ENCODE results near the gene REV1. TPM values are rescaled to one million over a fixed set of nuclear protein-coding genes. Genes with fewer than 3 reads are reported as not detected.

The REV1 gene
- total and polyA plus RNA-seq, 2 donors (not counting 3 experiments of a cell fraction or from before 2014, with no cell fraction given) = 16.6 to 50.3 TPM

DNA sequence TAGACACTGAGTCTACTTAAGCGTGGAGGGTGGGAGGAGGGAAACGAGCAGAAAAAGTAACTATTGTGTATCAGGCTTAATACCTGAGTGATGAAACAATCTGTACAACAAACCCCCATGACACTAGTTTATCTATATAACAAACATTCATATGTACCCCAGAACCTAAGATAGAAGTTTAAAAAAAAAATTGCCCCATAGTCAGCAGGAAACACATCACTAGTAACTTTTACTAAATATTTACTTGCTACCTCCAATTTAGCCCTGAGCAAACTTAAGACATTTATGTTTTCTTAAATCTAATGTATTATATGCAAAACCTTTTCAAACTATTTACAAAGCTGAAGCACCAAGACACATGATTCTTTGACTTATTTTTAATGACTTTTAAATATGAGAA, 5.6 kb downstream of the REV1 start:
- no peak for TF ChIP-seq FOS (IDR thresholded peaks at IDR 0.05; ENCODE audit: borderline replicate concordance, insufficient read depth, low read length)
- no peak for TF ChIP-seq MAX (IDR thresholded peaks at IDR 0.05; ENCODE audit: insufficient read depth, insufficient read length)
- no peak for TF ChIP-seq EZH2 (IDR thresholded peaks at IDR 0.05; ENCODE audit: borderline replicate concordance, low read depth, low read length, severe bottlenecking)
- no peak for TF ChIP-seq MYC (IDR thresholded peaks at IDR 0.05; ENCODE audit: low read depth, low read length)
- TF ChIP-seq JUN (IDR thresholded peaks at IDR 0.05; ENCODE audit: borderline replicate concordance, insufficient read depth, insufficient read length, low read depth) = no peak
- TF ChIP-seq POLR2A (IDR thresholded peaks at IDR 0.05; ENCODE audit: low read depth, low read length) = no peak
- TF ChIP-seq GATA2 (IDR thresholded peaks at IDR 0.05; ENCODE audit: insufficient read depth, insufficient read length, low read depth, low read length) = no peak
- no peak for TF ChIP-seq POLR2AphosphoS5 (IDR thresholded peaks at IDR 0.05; ENCODE audit: insufficient read depth, low read depth, low read length)
- no peak for TF ChIP-seq CTCF (IDR thresholded peaks at IDR 0.05; ENCODE audit: extremely low read depth in 1 of 2, insufficient read depth in 1 of 2, low read depth in 1 of 2, low read length in 2 of 2)
- no peaks in the 10 kb centered on the region for H3K9me3 ChIP-seq (replicated peaks; ENCODE audit: control insufficient read depth, insufficient read depth, low read length)
- ChIA-PET CTCF (no interaction called here), POLR2A (no interaction called here)
- H3K79me2 ChIP-seq (ENCODE audit: control insufficient read depth, insufficient read depth, low read length) = peaks cover 99% of the 10 kb centered on the region
- FAIRE-seq (no peak), DNase-seq (ENCODE audit: low read depth, low spot score) (no peak)
- H3K4me3 ChIP-seq (replicated peaks in 1 of 3; ENCODE audit: insufficient read depth in 1 of 3, low read depth in 1 of 3, low read length in 3 of 3) = no peak overlapping the region
- H2AFZ ChIP-seq (ENCODE audit: low read depth, low read length) = no peak overlapping the region
- H3K27ac ChIP-seq (ENCODE audit: insufficient read depth, low read depth, low read length) = no peak overlapping the region
- dilution Hi-C loops (cut with MboI; ENCODE audit: extremely low pct_ligation_motif_present, low sequenced_read_pairs) = no loop called here
- H4K20me1 ChIP-seq (replicated peaks; ENCODE audit: control insufficient read depth, extremely low read depth, insufficient read depth, low read length) = peaks cover 2% of the 10 kb centered on the region
- intact Hi-C loops (cut with micrococcal nuclease) = no loop called here
- H3K9ac ChIP-seq (replicated peaks; ENCODE audit: extremely low read depth, insufficient read depth, low read length) = no peak overlapping the region
- no TSS peak for BruUV-seq (replicated peaks)
- H3K27me3 ChIP-seq (ENCODE audit: control insufficient read depth in 2 of 2, insufficient read depth in 2 of 2, low read length in 2 of 2) = no peaks in the 10 kb centered on the region
- H3K4me2 ChIP-seq (ENCODE audit: insufficient read depth, low read length) = no peak overlapping the region
- no peaks in the 10 kb centered on the region for H3K9me1 ChIP-seq (replicated peaks; ENCODE audit: control insufficient read depth, extremely low read depth, insufficient read depth, low read length)
- H3K4me1 ChIP-seq (ENCODE audit: control insufficient read depth, extremely low read depth, insufficient read depth, low read length) = peaks cover 21% of the 10 kb centered on the region
- peaks cover 0 to 3% of the 10 kb centered on the region in 2 experiments for H3K36me3 ChIP-seq (ENCODE audit: control insufficient read depth in 2 of 2, extremely low read depth in 1 of 2, insufficient read depth in 2 of 2, low read length in 2 of 2)
